Measurements from ENCODE around the gene PCDH9. TPM values are rescaled to one million over a fixed set of nuclear protein-coding genes. Genes with fewer than 3 reads are reported as not detected.
"Not testable (repeated sequence)": the region's sequence is repeated elsewhere in the genome, so short reads cannot be mapped to it uniquely, and the experiment has no call there.

PCDH9 gene
- total and polyA plus RNA-seq, 4 experiments from 2014 or later: 0.08 to 0.18 (median 0.14) TPM

DNA sequence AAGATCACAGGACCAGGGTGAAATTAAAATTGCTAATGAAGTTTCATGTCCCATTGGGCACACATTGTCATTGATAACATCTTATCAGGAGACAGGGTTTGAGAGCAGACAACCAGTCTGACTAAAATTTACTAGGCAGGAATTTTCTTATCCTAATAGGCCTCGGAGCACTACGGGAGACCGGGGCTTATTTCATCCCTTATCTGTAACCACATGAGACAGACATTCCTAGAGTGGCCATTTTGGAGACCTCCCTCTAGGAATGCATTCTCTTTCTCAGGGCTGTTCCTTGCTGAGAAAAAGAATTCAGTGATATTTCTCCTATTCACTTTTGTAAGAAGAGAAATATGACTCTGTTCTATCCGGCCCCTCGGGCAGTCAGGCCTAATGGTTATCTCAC lies 943.3 kb downstream of the PCDH9 start:
- H3K27me3 Mint-ChIP-seq; H3K4me3 ChIP-seq (ENCODE audit: low read length in 2 of 2); H3K4me3 Mint-ChIP-seq; CTCF ChIA-PET (ENCODE audit: partially characterized antibody); DNase-seq; H3K4me1 Mint-ChIP-seq; H3K27me3 ChIP-seq (ENCODE audit: insufficient read depth, low read length); H3K9me3 ChIP-seq (ENCODE audit: control insufficient read depth in 1 of 2, low read length in 2 of 2); intact Hi-C loops (cut with micrococcal nuclease); H3K36me3 Mint-ChIP-seq; H3K27ac ChIP-seq (ENCODE audit: low read depth, low read length); POLR2A ChIA-PET (ENCODE audit: partially characterized antibody); H3K27ac Mint-ChIP-seq; H3K36me3 ChIP-seq (ENCODE audit: insufficient read depth, low read length); H3K4me1 ChIP-seq (ENCODE audit: insufficient read depth, low read length): not testable (repeated sequence)
- H3K9me3 Mint-ChIP-seq: peaks cover 0 to 54% (median 24%) of the 10 kb centered on the region in 8 donors

DNA sequence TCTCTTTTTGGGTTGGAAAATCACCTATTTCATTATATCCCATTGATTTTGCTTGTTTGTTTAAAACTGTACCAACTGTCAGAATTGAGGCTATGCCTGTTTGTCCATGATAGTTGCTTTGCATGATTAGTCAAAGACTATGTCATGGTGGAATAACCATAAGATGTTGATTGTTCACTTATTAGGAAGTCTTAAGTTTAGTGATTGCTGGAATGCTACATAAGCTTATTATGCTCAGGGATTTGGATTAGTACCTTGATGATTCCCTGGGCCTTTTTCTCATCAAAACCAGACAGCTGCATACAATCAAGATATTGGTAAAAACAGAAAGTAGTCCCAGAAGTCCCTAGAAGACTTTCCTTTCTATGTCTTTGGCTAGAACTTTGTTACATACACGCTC lies 954.7 kb downstream of the PCDH9 start:
- intact Hi-C loops (cut with micrococcal nuclease): no loop called here
- Mint-ChIP-seq H3K4me1 (no peaks in the 10 kb centered on the region), H3K36me3 (no peaks in the 10 kb centered on the region), H3K4me3 (no peak overlapping the region), H3K9me3 (peaks cover 0 to 21% (median 15%) of the 10 kb centered on the region in 8 donors), H3K27me3 (no peaks in the 10 kb centered on the region), H3K27ac (no peak overlapping the region)
- Histone ChIP-seq H3K27ac (ENCODE audit: low read depth, low read length) (no peak overlapping the region), H3K36me3 (ENCODE audit: insufficient read depth, low read length) (no peaks in the 10 kb centered on the region), H3K4me3 (ENCODE audit: low read length in 2 of 2) (no peak overlapping the region), H3K4me1 (ENCODE audit: insufficient read depth, low read length) (no peaks in the 10 kb centered on the region), H3K27me3 (ENCODE audit: insufficient read depth, low read length) (no peaks in the 10 kb centered on the region), H3K9me3 (ENCODE audit: control insufficient read depth in 1 of 2, low read length in 2 of 2) (no peaks in the 10 kb centered on the region)
- DNase-seq: no peak
- ChIA-PET POLR2A (ENCODE audit: partially characterized antibody) (no interaction called here), CTCF (ENCODE audit: partially characterized antibody) (no interaction called here)

GRCh38 chr13:66273011-66273410 lies 957.1 kb downstream of the PCDH9 start:
- H3K36me3 ChIP-seq (ENCODE audit: insufficient read depth, low read length): no peaks in the 10 kb centered on the region

DNA sequence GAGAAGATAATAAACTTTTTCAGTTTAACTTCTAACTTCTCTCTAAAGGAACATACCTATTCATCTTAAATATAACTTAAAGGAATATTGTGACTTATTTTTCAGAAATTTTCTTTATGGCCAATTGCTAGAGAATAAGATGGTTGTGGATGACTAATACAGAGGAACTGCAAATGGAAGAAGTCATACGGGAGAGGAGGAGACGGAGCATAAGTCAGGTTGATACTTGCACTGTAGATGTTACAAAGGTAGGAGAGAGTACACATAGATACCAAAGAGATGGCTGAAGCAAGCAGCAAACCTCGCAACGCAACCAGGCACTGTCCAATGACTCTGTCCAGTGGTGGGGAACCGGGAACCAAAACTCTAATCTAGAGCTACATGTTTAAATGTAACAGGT lies 963.4 kb downstream of the PCDH9 start:
- CTCF ChIA-PET (ENCODE audit: partially characterized antibody): no interaction called here

More at GRCh38 chr13:66273011-66273410, 957.1 kb downstream of the PCDH9 start:
- H3K4me1 ChIP-seq (ENCODE audit: insufficient read depth, low read length): no peaks in the 10 kb centered on the region
- no peak for DNase-seq
- H3K4me1 Mint-ChIP-seq: no peaks in the 10 kb centered on the region
- H3K9me3 ChIP-seq (ENCODE audit: control insufficient read depth in 1 of 2, low read length in 2 of 2): no peaks in the 10 kb centered on the region
- ChIA-PET CTCF (ENCODE audit: partially characterized antibody) (no interaction called here), POLR2A (ENCODE audit: partially characterized antibody) (no interaction called here)
- no peaks in the 10 kb centered on the region for H3K36me3 Mint-ChIP-seq
- no peak overlapping the region for H3K4me3 ChIP-seq (ENCODE audit: low read length in 2 of 2)
- no peak overlapping the region for H3K27ac ChIP-seq (ENCODE audit: low read depth, low read length)
- H3K27me3 ChIP-seq (ENCODE audit: insufficient read depth, low read length): no peaks in the 10 kb centered on the region
- intact Hi-C loops (cut with micrococcal nuclease): no loop called here
- no peak overlapping the region for H3K4me3 Mint-ChIP-seq
- no peak overlapping the region for H3K27ac Mint-ChIP-seq
- H3K27me3 Mint-ChIP-seq: no peaks in the 10 kb centered on the region
- H3K9me3 Mint-ChIP-seq: peaks cover 0 to 24% (median 15%) of the 10 kb centered on the region in 8 donors

GRCh38 chr13:66266348-66266747 lies 963.8 kb downstream of the PCDH9 start:
- CTCF ChIA-PET (ENCODE audit: partially characterized antibody): no interaction called here
- Mint-ChIP-seq H3K4me1 (no peaks in the 10 kb centered on the region), H3K36me3 (no peaks in the 10 kb centered on the region), H3K9me3 (peaks cover 2 to 11% (median 4%) of the 10 kb centered on the region in 8 donors), H3K27me3 (no peaks in the 10 kb centered on the region), H3K27ac (no peak overlapping the region), H3K4me3 (no peak overlapping the region)
- H3K36me3 ChIP-seq (ENCODE audit: insufficient read depth, low read length): no peaks in the 10 kb centered on the region
- no peaks in the 10 kb centered on the region for H3K27me3 ChIP-seq (ENCODE audit: insufficient read depth, low read length)
- no peaks in the 10 kb centered on the region for H3K4me1 ChIP-seq (ENCODE audit: insufficient read depth, low read length)
- intact Hi-C loops (cut with micrococcal nuclease): no loop called here
- no peak overlapping the region for H3K4me3 ChIP-seq (ENCODE audit: low read length in 2 of 2)
- DNase-seq: no peak
- POLR2A ChIA-PET (ENCODE audit: partially characterized antibody): no interaction called here
- no peak overlapping the region for H3K27ac ChIP-seq (ENCODE audit: low read depth, low read length)
- no peaks in the 10 kb centered on the region for H3K9me3 ChIP-seq (ENCODE audit: control insufficient read depth in 1 of 2, low read length in 2 of 2)

More for the DNA sequence above, 963.4 kb downstream of the PCDH9 start:
- Histone ChIP-seq H3K4me1 (ENCODE audit: insufficient read depth, low read length) (no peaks in the 10 kb centered on the region), H3K9me3 (ENCODE audit: control insufficient read depth in 1 of 2, low read length in 2 of 2) (no peaks in the 10 kb centered on the region), H3K27me3 (ENCODE audit: insufficient read depth, low read length) (no peaks in the 10 kb centered on the region), H3K36me3 (ENCODE audit: insufficient read depth, low read length) (no peaks in the 10 kb centered on the region), H3K4me3 (ENCODE audit: low read length in 2 of 2) (no peak overlapping the region), H3K27ac (ENCODE audit: low read depth, low read length) (no peak overlapping the region)
- H3K9me3 Mint-ChIP-seq: peaks cover 2 to 11% (median 4%) of the 10 kb centered on the region in 8 donors
- intact Hi-C loops (cut with micrococcal nuclease): no loop called here
- H3K27ac Mint-ChIP-seq: no peak overlapping the region
- POLR2A ChIA-PET (ENCODE audit: partially characterized antibody): no interaction called here
- DNase-seq: no peak
- H3K4me1 Mint-ChIP-seq: no peaks in the 10 kb centered on the region
- H3K4me3 Mint-ChIP-seq: no peak overlapping the region
- no peaks in the 10 kb centered on the region for H3K36me3 Mint-ChIP-seq
- H3K27me3 Mint-ChIP-seq: no peaks in the 10 kb centered on the region

DNA sequence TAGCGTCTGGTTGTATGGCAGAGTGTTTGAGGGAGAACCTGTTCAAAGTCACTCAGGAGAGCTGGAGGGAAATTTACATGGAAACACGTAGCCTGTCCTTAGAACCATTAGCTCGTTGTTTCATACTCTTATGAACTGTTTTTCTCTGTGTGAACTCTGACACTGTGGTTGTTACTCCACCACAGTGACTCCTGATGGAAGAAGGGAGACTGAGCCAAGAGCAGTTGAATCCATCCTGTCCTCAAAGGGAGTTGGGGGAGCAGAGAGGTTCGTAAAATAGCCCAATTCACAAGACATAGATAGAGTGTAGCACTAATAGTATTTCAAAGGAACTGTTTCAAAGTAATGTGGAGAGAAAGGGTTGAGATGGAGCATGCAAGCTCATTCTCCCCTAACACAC lies 964.8 kb downstream of the PCDH9 start:
- Mint-ChIP-seq H3K9me3 (peaks cover 2 to 15% (median 3%) of the 10 kb centered on the region in 8 donors), H3K4me3 (no peak overlapping the region), H3K36me3 (no peaks in the 10 kb centered on the region), H3K27ac (no peak overlapping the region), H3K4me1 (no peaks in the 10 kb centered on the region), H3K27me3 (no peaks in the 10 kb centered on the region)
- Histone ChIP-seq H3K4me3 (ENCODE audit: low read length in 2 of 2) (no peak overlapping the region), H3K27me3 (ENCODE audit: insufficient read depth, low read length) (no peaks in the 10 kb centered on the region), H3K9me3 (ENCODE audit: control insufficient read depth in 1 of 2, low read length in 2 of 2) (no peaks in the 10 kb centered on the region), H3K36me3 (ENCODE audit: insufficient read depth, low read length) (no peaks in the 10 kb centered on the region), H3K4me1 (ENCODE audit: insufficient read depth, low read length) (no peaks in the 10 kb centered on the region), H3K27ac (ENCODE audit: low read depth, low read length) (no peak overlapping the region)
- CTCF ChIA-PET (ENCODE audit: partially characterized antibody): no interaction called here
- DNase-seq: no peak
- intact Hi-C loops (cut with micrococcal nuclease): no loop called here
- POLR2A ChIA-PET (ENCODE audit: partially characterized antibody): no interaction called here

DNA sequence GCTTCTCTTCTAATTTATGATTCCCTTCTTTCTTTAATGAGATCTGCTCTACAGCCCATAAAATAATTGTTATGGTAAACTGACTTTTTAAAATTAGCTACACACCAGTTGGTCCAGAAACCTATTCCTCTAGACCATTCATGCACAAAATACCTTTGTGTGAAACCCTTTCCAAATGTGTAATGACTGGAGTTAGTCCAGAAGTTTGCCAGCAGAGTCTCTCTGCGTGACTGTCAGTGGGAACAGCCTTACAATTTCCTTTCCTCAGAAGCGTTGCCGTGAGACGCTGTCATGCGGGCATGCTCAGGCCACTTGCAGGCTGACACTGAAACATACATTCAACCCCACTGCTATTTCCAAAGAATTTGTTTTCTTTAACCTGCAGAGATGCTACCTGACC lies 965.2 kb downstream of the PCDH9 start:
- Mint-ChIP-seq H3K27ac (no peak overlapping the region), H3K9me3 (peaks cover 2 to 16% (median 3%) of the 10 kb centered on the region in 8 donors), H3K4me1 (no peaks in the 10 kb centered on the region), H3K4me3 (no peak overlapping the region), H3K27me3 (no peaks in the 10 kb centered on the region), H3K36me3 (no peaks in the 10 kb centered on the region)
- ChIA-PET POLR2A (ENCODE audit: partially characterized antibody) (no interaction called here), CTCF (ENCODE audit: partially characterized antibody) (no interaction called here)
- no peaks in the 10 kb centered on the region for H3K27me3 ChIP-seq (ENCODE audit: insufficient read depth, low read length)
- no peak for DNase-seq
- no peak overlapping the region for H3K27ac ChIP-seq (ENCODE audit: low read depth, low read length)
- intact Hi-C loops (cut with micrococcal nuclease): no loop called here
- no peaks in the 10 kb centered on the region for H3K9me3 ChIP-seq (ENCODE audit: control insufficient read depth in 1 of 2, low read length in 2 of 2)
- no peaks in the 10 kb centered on the region for H3K4me1 ChIP-seq (ENCODE audit: insufficient read depth, low read length)
- H3K4me3 ChIP-seq (ENCODE audit: low read length in 2 of 2): no peak overlapping the region
- no peaks in the 10 kb centered on the region for H3K36me3 ChIP-seq (ENCODE audit: insufficient read depth, low read length)

DNA sequence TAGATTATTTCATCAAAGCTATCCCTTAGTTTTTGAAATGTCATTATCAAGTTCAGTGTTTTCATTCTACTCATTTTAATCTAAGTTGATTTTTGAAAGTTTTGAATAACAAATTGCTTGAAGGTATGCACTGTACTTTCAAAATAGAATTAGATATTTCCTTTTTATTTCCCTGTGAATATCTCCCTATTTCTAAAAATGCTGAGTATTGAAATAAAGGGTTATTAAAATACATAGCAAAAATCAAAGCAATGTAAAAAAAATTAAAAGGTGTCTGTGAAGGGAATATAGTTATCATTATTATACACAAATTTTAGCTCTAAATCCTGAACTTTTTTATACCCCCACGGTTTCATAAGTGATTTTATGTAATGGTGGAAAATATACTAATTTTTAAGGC lies 967.8 kb downstream of the PCDH9 start:
- intact Hi-C loops (cut with micrococcal nuclease): no loop called here
- no peaks in the 10 kb centered on the region for H3K9me3 ChIP-seq (ENCODE audit: control insufficient read depth in 1 of 2, low read length in 2 of 2)
- no peak overlapping the region for H3K27ac ChIP-seq (ENCODE audit: low read depth, low read length)
- Mint-ChIP-seq H3K4me1 (no peaks in the 10 kb centered on the region), H3K36me3 (no peaks in the 10 kb centered on the region), H3K27ac (no peak overlapping the region), H3K4me3 (no peak overlapping the region), H3K9me3 (peaks cover 2 to 13% (median 5%) of the 10 kb centered on the region in 8 donors), H3K27me3 (no peaks in the 10 kb centered on the region)
- no peak for DNase-seq
- no peaks in the 10 kb centered on the region for H3K36me3 ChIP-seq (ENCODE audit: insufficient read depth, low read length)
- ChIA-PET POLR2A (ENCODE audit: partially characterized antibody) (no interaction called here), CTCF (ENCODE audit: partially characterized antibody) (no interaction called here)
- no peaks in the 10 kb centered on the region for H3K27me3 ChIP-seq (ENCODE audit: insufficient read depth, low read length)
- H3K4me3 ChIP-seq (ENCODE audit: low read length in 2 of 2): no peak overlapping the region
- no peaks in the 10 kb centered on the region for H3K4me1 ChIP-seq (ENCODE audit: insufficient read depth, low read length)

All from CD4-positive, alpha-beta memory T cell (primary cell).